WTC11 (cell line): ENCODE measurements around the gene KIFC3. TPM values are rescaled to one million over a fixed set of nuclear protein-coding genes. Genes with fewer than 3 reads are reported as not detected.
"Not testable (repeated sequence)": the region's sequence is repeated elsewhere in the genome, so short reads cannot be mapped to it uniquely, and the experiment has no call there.

ENCODE experiments used
- ATAC-seq: fragments of 200-7000 bp; cut with Tn5 transposase; 2 replicates; pipeline ENCODE4 v1.10.0; 2021; ENCODE audit warnings: mild to moderate bottlenecking, moderate library complexity
- CTCF ChIA-PET: fragments of 300-600 bp; sonication (Branson Sonifier 250); formaldehyde crosslinking; loops from one replicate; lab custom pipeline; 2021; ENCODE audit warnings: antibody characterized with exemption; lab: Charles Lee
- POLR2A ChIA-PET: fragments of 350-600 bp; sonication (Branson Sonifier 250); formaldehyde crosslinking; loops from one replicate; lab custom pipeline; 2021; ENCODE audit warnings: antibody characterized with exemption; lab: Charles Lee
- DNase-seq: peaks from one replicate; pipeline ENCODE4 v3.0.0; 2021; ENCODE audit warnings: low spot score
- H3K27ac Mint-ChIP-seq: 2 replicates; pipeline ENCODE4 v1.8.0; 2021; ENCODE audit warnings: mixed read lengths
- H3K27me3 Mint-ChIP-seq: 2 replicates; pipeline ENCODE4 v1.8.0; 2021; ENCODE audit warnings: low read depth, mild to moderate bottlenecking, moderate library complexity, mixed read lengths
- H3K36me3 Mint-ChIP-seq: 2 replicates; pipeline ENCODE4 v1.8.0; 2021; ENCODE audit warnings: mixed read lengths
- H3K4me1 Mint-ChIP-seq: 2 replicates; pipeline ENCODE4 v1.8.0; 2022; ENCODE audit warnings: mixed read lengths
- H3K4me3 Mint-ChIP-seq: 2 replicates; pipeline ENCODE4 v1.8.0; 2021; ENCODE audit warnings: mild to moderate bottlenecking, moderate library complexity, mixed read lengths
- H3K9me3 Mint-ChIP-seq: 2 replicates; pipeline ENCODE4 v1.8.0; 2021; ENCODE audit warnings: mixed read lengths
- ELF4 ChIP-seq: sonication (generic); formaldehyde crosslinking; IDR thresholded peaks from 2 replicates; pipeline ENCODE4 v1.8.1; 2022; ENCODE audit warnings: low read depth, mild to moderate bottlenecking, moderate library complexity, missing genetic modification reagents
- ETV6 ChIP-seq: sonication (generic); formaldehyde crosslinking; IDR thresholded peaks from 2 replicates; pipeline ENCODE4 v1.8.1; 2022; ENCODE audit warnings: mild to moderate bottlenecking, missing genetic modification reagents
- NR1H2 ChIP-seq: sonication (generic); formaldehyde crosslinking; IDR thresholded peaks from 2 replicates; pipeline ENCODE4 v1.9.0; 2021; ENCODE audit warnings: mild to moderate bottlenecking, moderate library complexity, missing genetic modification reagents
- NR3C1 ChIP-seq: sonication (generic); formaldehyde crosslinking; conservative IDR thresholded peaks from 2 replicates; pipeline ENCODE4 v1.8.1; 2023; ENCODE audit warnings: low read depth, mild to moderate bottlenecking, missing genetic modification reagents
- PRRX2 ChIP-seq: fragments of 250-450 bp; sonication (Bioruptor Pico); IDR thresholded peaks from 2 replicates; pipeline ENCODE4 v1.8.0; 2021; ENCODE audit warnings: mild to moderate bottlenecking
- RELA ChIP-seq: sonication (generic); formaldehyde crosslinking; IDR thresholded peaks from 2 replicates; pipeline ENCODE4 v1.8.1; 2022; ENCODE audit warnings: missing genetic modification reagents, mild to moderate bottlenecking, borderline replicate concordance
- SMAD4 ChIP-seq: sonication (generic); formaldehyde crosslinking; IDR thresholded peaks from 2 replicates; pipeline ENCODE4 v1.8.0; 2022; ENCODE audit warnings: mild to moderate bottlenecking, missing genetic modification reagents
- ZNF317 ChIP-seq: sonication (generic); formaldehyde crosslinking; IDR thresholded peaks from 2 replicates; pipeline ENCODE4 v1.8.1; 2023; ENCODE audit warnings: low read depth, mild to moderate bottlenecking, moderate library complexity, missing genetic modification reagents, borderline replicate concordance
- ZNF416 ChIP-seq: fragments of 250-450 bp; sonication (Bioruptor Pico); IDR thresholded peaks from 2 replicates; pipeline ENCODE4 v1.9.0; 2021; ENCODE audit warnings: mild to moderate bottlenecking, inconsistent platforms
- ZNF671 ChIP-seq: fragments of 250-450 bp; sonication (Bioruptor Pico); IDR thresholded peaks from 2 replicates; pipeline ENCODE4 v1.8.0; 2021; ENCODE audit warnings: mild to moderate bottlenecking
- total RNA-seq: library from RNA; stranded (reverse); gene quantifications from 3 replicates; pipeline ENCODE4 v1.2.3, GENCODE V29; 2021
- TF ChIP-seq, protein P1 (sequence below): sonication (generic); formaldehyde crosslinking; IDR thresholded peaks from 2 replicates; pipeline ENCODE4 v1.8.1; 2022; ENCODE audit warnings: low read depth, mild to moderate bottlenecking, moderate library complexity, missing genetic modification reagents, borderline replicate concordance
- TF ChIP-seq, protein P2 (sequence below): sonication (generic); formaldehyde crosslinking; conservative IDR thresholded peaks from 2 replicates; pipeline ENCODE4 v1.8.1; 2023; ENCODE audit warnings: mild to moderate bottlenecking, low read depth, missing genetic modification reagents, moderate library complexity
- TF ChIP-seq, protein P3 (sequence below): sonication (generic); formaldehyde crosslinking; IDR thresholded peaks from 2 replicates; pipeline ENCODE4 v1.8.1; 2023; ENCODE audit warnings: mild to moderate bottlenecking, missing genetic modification reagents, borderline replicate concordance
- TF ChIP-seq, protein P4 (sequence below): sonication (generic); formaldehyde crosslinking; IDR thresholded peaks from 2 replicates; pipeline ENCODE4 v1.8.0; 2023; ENCODE audit warnings: missing genetic modification reagents
- TF ChIP-seq, protein P5 (sequence below): fragments of 250-450 bp; sonication (Bioruptor Pico); IDR thresholded peaks from 2 replicates; pipeline ENCODE4 v1.8.0; 2021; ENCODE audit warnings: mild to moderate bottlenecking

The KIFC3 gene
- total RNA-seq, 1 experiment from 2014 or later, result 11.6 TPM

DNA sequence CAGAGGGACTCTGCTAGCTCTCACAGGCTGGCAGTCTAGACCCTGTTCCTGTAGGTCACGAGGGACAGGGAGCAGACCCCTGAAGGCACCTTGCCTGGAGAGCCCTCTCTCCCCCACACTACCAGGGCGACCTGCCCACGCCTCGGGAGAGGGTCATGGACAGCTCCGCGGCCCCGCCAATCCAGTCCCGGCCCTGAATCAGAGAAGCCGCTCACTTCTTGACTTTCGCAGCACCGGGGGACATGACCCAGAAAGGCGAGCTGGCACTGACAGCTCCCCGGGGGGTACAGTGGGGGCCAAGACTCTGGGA, 5.1 kb downstream of the KIFC3 start:
- no peaks in the 10 kb centered on the region for H3K9me3 Mint-ChIP-seq
- DNase-seq, result no peak
- H3K27ac Mint-ChIP-seq, result no peak overlapping the region
- peaks cover 28% of the 10 kb centered on the region for H3K27me3 Mint-ChIP-seq
- no peak for ATAC-seq
- no peaks in the 10 kb centered on the region for H3K36me3 Mint-ChIP-seq
- POLR2A ChIA-PET, result no interaction called here
- CTCF ChIA-PET, result interaction anchor here (0.6 to 10.8 kb wide), 7 partner anchors 11 to 66 kb away, joined by 3 to 120 read pairs (median 3); no protein-coding TSS in a partner anchor
- TF ChIP-seq ETV6 (CRISPR knock-in tag) (no peak), ZNF416 (CRISPR knock-in tag) (no peak), RELA (CRISPR knock-in tag) (no peak), NR1H2 (no peak), ELF4 (CRISPR knock-in tag) (no peak), ZNF317 (CRISPR knock-in tag) (no peak), NR3C1 (CRISPR knock-in tag) (no peak), PRRX2 (CRISPR knock-in tag) (no peak), SMAD4 (CRISPR knock-in tag) (no peak), ZNF671 (no peak)
- TF ChIP-seq, protein P1, sequence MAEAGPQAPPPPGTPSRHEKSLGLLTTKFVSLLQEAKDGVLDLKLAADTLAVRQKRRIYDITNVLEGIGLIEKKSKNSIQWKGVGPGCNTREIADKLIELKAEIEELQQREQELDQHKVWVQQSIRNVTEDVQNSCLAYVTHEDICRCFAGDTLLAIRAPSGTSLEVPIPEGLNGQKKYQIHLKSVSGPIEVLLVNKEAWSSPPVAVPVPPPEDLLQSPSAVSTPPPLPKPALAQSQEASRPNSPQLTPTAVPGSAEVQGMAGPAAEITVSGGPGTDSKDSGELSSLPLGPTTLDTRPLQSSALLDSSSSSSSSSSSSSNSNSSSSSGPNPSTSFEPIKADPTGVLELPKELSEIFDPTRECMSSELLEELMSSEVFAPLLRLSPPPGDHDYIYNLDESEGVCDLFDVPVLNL (CRISPR knock-in tag), result no peak
- TF ChIP-seq, protein P2, sequence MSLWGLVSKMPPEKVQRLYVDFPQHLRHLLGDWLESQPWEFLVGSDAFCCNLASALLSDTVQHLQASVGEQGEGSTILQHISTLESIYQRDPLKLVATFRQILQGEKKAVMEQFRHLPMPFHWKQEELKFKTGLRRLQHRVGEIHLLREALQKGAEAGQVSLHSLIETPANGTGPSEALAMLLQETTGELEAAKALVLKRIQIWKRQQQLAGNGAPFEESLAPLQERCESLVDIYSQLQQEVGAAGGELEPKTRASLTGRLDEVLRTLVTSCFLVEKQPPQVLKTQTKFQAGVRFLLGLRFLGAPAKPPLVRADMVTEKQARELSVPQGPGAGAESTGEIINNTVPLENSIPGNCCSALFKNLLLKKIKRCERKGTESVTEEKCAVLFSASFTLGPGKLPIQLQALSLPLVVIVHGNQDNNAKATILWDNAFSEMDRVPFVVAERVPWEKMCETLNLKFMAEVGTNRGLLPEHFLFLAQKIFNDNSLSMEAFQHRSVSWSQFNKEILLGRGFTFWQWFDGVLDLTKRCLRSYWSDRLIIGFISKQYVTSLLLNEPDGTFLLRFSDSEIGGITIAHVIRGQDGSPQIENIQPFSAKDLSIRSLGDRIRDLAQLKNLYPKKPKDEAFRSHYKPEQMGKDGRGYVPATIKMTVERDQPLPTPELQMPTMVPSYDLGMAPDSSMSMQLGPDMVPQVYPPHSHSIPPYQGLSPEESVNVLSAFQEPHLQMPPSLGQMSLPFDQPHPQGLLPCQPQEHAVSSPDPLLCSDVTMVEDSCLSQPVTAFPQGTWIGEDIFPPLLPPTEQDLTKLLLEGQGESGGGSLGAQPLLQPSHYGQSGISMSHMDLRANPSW (CRISPR knock-in tag), result no peak
- TF ChIP-seq, protein P3, sequence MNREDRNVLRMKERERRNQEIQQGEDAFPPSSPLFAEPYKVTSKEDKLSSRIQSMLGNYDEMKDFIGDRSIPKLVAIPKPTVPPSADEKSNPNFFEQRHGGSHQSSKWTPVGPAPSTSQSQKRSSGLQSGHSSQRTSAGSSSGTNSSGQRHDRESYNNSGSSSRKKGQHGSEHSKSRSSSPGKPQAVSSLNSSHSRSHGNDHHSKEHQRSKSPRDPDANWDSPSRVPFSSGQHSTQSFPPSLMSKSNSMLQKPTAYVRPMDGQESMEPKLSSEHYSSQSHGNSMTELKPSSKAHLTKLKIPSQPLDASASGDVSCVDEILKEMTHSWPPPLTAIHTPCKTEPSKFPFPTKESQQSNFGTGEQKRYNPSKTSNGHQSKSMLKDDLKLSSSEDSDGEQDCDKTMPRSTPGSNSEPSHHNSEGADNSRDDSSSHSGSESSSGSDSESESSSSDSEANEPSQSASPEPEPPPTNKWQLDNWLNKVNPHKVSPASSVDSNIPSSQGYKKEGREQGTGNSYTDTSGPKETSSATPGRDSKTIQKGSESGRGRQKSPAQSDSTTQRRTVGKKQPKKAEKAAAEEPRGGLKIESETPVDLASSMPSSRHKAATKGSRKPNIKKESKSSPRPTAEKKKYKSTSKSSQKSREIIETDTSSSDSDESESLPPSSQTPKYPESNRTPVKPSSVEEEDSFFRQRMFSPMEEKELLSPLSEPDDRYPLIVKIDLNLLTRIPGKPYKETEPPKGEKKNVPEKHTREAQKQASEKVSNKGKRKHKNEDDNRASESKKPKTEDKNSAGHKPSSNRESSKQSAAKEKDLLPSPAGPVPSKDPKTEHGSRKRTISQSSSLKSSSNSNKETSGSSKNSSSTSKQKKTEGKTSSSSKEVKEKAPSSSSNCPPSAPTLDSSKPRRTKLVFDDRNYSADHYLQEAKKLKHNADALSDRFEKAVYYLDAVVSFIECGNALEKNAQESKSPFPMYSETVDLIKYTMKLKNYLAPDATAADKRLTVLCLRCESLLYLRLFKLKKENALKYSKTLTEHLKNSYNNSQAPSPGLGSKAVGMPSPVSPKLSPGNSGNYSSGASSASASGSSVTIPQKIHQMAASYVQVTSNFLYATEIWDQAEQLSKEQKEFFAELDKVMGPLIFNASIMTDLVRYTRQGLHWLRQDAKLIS (CRISPR knock-in tag), result no peak
- TF ChIP-seq, protein P4, sequence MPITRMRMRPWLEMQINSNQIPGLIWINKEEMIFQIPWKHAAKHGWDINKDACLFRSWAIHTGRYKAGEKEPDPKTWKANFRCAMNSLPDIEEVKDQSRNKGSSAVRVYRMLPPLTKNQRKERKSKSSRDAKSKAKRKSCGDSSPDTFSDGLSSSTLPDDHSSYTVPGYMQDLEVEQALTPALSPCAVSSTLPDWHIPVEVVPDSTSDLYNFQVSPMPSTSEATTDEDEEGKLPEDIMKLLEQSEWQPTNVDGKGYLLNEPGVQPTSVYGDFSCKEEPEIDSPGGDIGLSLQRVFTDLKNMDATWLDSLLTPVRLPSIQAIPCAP, result no peak
- TF ChIP-seq, protein P5, sequence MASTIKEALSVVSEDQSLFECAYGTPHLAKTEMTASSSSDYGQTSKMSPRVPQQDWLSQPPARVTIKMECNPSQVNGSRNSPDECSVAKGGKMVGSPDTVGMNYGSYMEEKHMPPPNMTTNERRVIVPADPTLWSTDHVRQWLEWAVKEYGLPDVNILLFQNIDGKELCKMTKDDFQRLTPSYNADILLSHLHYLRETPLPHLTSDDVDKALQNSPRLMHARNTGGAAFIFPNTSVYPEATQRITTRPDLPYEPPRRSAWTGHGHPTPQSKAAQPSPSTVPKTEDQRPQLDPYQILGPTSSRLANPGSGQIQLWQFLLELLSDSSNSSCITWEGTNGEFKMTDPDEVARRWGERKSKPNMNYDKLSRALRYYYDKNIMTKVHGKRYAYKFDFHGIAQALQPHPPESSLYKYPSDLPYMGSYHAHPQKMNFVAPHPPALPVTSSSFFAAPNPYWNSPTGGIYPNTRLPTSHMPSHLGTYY (CRISPR knock-in tag), result no peak
- no peak overlapping the region for H3K4me3 Mint-ChIP-seq
- peaks cover 52% of the 10 kb centered on the region for H3K4me1 Mint-ChIP-seq

DNA sequence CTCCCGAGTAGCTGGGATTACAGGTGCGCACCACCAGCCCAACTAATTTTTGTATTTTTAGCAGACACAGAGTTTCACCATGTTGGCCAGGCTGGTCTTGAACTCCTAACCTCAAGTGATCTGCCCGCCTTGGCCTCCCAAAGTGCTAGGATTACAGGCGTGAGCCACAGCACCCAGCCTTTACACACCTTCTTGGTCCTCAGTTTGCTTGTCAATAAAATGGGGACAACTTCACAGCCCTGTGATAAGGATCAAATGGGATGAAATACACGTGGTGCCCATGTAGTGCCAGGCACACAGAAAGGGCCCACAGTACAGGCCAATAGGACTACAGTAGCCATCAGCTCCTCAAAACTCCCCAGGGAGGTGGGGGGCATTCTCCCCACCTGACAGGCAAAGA, 6.3 kb downstream of the KIFC3 start:
- H3K36me3 Mint-ChIP-seq, H3K9me3 Mint-ChIP-seq, DNase-seq, H3K4me3 Mint-ChIP-seq, H3K27ac Mint-ChIP-seq, ATAC-seq: not testable (repeated sequence)
- ChIA-PET CTCF (interaction anchor here (0.9 to 10.8 kb wide), 26 partner anchors 8 to 236 kb away, joined by 3 to 120 read pairs (median 6); partner anchors contain the start of gene KATNB1), POLR2A (interaction anchor here (0.7 kb wide), 1 partner anchor 78 kb away, joined by 5 read pairs; no protein-coding TSS in a partner anchor)
- H3K4me1 Mint-ChIP-seq, result peaks cover 45% of the 10 kb centered on the region
- peaks cover 24% of the 10 kb centered on the region for H3K27me3 Mint-ChIP-seq
